NCI-H1092 (cell line): ENCODE results near the gene BCO2.

Experiments used
- DNase-seq: peaks from one replicate; lab custom pipeline; 2025; lab: John Stamatoyannopoulos, UW

The BCO2 gene

DNA sequence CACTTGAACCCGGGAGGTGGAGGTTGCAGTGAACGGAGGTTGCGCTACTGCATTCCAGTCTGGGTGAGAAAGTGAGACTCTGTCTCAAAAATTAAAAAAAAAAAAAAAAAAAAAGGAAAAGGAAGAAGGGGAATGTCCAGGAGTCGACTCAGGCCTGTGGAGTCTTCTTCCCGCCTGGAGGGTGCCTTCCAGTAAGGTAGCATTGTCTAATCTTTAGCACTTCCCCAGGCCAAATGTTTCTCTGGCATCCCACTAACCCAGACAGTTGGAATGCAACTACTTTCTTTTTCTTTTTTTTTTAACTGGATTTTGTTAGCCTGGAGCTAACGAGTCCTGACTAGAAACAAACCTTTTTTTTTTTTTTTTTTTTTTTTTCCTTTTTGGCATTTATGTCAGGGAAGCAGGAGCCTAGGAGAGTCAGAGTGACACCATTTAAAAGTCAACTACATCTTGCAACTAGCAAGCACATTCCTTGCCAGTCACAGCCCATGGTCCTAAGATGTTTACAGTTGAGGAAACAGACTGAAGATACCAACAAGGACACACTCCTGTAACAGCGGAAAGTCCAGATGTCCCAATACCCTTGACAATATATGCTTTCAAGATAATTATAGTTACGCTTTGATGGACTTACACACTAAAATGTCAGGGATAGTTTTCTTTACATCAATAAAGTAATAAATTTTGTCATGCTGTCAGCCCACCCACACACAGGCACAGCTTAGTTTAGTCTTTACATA lies 74.7 kb downstream of the BCO2 start:
- no peak for DNase-seq

DNA sequence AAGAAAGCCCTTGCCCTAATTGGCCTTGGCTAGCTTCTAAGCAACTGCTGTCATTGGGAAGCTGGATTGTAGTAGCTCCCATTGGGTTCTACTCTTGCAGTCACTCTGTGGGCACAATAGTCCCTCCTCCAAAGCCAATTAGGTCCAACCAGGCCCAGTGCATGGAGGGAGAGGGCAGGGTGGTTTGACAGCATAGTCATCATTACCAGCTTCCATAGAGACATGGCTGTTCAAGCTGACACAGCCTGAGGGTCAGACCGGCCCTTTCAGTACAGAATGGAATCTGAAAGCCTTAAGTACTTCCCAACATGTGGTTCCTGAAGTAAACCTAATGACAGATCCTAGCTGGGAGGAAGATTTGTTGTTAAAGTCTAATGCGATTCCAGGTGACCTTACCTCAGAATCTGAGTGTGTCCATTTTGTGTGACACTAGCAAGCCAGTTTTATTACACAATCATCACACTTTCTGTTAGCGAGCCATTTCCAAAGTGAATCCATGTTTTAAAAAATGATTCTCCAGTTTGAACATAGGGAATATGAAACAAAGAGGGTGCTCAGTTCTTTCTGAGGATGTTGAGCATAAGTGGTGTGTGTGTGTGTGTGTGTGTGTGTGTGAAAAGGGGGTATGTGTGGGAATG lies 78.4 kb downstream of the BCO2 start:
- DNase-seq = no peak

DNA sequence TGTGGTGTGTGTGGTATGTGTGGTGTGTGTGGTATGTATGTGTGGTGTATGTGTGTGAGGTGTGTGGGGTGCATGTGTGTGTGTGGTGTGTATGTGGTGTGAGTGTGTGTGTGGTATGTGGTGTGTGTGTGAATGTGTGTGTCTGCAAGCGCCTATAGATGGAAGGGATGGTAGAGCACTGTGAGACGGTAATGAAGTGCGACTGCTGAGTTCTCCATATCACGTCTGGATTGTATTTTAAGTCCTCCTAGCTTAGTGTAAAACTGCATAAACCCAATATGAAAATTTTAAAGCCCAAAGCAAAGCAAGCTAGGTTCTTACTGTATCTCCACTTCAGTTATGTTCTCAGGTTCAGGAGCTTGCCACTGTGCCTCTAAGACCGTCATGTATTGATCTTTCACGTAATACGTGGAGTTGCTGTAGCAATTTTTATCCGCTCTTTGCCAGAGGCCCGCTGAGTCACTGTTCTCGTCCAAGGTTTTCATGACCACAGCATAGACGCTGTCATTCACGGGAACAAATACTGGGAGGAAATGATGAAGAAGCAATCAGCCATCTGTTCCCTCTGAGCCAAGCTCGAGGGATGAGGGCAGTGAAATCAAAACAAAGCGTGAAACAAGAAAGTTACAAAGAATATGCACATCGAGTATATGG lies 79.9 kb downstream of the BCO2 start:
- peak; percentile 65 for DNase-seq

DNA sequence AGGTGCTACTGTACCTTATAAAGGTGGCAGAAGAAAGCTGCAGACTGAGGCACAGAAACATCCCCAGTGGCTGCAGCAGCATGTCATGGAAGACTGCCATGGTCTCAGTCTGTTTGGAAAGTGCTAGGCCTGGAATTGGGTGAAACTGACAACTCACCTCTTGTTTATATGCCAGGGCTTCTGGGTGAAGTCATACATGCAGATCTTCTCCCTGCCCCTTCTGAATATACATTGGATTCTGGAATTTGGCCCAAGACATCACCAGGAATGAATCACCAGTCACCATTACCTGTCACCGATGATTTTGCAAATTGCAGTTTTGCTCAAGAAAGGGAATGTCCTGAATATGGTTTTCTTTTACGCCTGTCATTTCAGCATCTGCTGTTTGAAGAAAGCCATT lies 85.2 kb downstream of the BCO2 start, which contains the start of gene PLET1:
Gene PLET1 (minus strand): TSS at position 371 of the 400 bp plus-strand sequence. CDS start 271 bp downstream, at position 100.
- DNase-seq = no peak

DNA sequence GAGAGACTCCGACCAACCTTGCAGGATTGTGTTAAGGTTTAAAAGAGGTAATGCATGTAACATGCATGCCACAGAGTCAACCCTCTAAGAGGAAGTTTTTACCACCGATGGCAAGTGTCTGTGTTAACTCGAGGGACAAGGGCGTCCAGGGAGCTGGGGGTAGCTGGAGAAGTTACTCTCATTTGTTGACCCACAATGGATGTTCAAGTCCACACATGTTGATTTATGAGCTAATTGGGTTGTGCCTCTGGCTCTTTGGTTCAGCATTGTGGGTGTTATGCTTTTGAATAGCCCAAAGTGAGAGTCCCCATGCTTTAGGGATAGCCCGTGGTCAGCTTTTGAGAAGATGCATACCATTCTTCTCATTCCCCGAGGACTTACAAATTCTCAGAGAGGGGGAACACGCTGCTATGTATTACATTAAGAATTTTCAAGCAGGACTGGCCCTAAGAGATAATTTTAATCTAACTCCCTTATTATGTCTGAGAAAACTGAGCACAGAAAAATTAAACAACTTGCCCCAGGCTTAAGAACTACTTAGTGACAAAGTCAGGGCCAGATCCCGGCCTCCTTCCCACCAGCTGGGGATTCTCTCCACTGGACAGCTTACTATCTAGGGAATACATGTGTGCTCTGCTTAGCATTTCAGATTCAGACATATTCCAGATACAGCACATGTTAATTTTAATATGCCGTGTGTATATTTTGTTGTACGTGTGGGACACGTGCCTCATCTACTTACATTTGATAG lies 90.5 kb downstream of the BCO2 start:
- DNase-seq = no peak

DNA sequence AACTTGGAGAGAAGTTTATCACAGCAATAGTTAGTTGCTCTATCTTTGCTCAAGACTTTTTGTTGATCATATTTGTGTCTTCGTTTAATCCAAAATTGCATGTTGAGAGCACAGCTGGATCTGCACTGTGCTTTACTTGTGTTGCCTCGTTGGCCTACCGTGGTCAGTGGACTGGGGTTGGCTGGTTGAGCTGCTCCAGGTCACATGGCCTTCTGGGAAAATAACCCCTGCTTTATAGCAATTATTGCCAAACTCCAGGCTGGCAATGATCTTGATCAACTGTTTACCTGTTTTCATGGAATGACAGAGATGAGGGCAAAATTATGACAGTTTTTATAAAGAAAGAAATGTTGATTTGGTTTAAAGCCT lies 91.1 kb downstream of the BCO2 start:
- DNase-seq = no peak

DNA sequence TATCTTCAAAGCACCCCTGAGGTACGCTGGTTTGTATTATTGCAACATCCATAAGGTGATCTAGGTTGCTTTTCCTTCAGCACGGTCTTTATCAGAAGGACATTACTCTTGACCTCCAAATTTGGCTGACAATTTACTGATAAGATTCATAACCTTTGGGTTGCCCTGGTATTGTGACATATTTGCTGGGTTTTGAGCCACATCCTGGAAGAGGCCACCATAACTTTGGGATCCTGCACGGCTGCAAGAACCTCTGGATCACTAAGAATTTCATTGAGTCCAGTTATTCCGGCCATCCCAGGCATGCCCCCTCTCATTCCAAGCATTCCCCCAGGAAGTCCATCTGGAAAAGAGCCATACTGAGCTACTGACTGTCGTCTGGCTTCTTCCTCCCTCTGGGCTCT lies 91.9 kb downstream of the BCO2 start:
- no peak for DNase-seq

DNA sequence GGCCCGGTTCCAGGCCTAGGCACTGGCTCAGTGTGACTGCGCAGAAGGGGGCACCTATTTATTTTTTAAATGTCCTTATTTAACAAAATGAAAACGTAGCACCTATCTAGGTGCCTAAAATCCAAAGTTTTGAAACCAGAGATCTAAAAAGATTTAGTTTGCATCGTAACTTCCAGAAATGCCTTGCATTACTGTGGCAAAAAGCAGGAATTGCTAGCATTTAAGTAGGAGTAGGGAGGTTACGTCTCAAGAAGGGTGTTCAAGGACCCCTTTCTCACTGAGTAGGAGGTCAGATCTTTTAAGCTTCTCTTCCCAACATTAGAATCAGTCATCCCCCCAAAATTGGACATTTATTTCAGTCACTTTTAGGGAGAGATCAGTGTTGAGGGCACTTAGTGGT lies 93.1 kb downstream of the BCO2 start:
- DNase-seq = no peak
